SK-N-SH (cell line): ENCODE data around the gene APBA3. TPM values are rescaled to one million over a fixed set of nuclear protein-coding genes. Genes with fewer than 3 reads are reported as not detected.

Experiments
- CTCF ChIA-PET: fragments of 300-600, 350-600 bp; formaldehyde crosslinking; extraction: SDS; loops from one replicate; lab custom pipeline; 2021; lab: Yijun Ruan, JAX
- POLR2A ChIA-PET: fragments of 350-600 bp; sonication (Branson Sonifier 250); formaldehyde crosslinking; extraction: SDS; loops from one replicate; lab custom pipeline; 2020; ENCODE audit warnings: antibody characterized with exemption, inconsistent platforms; lab: Yijun Ruan, JAX
- DNase-seq: peaks from one replicate; pipeline ENCODE4 v3.0.0; 2012
- H2AFZ ChIP-seq: fragments of 200-600 bp; sonication (generic); 2 replicates; pipeline ENCODE4 v1.8.1; 2016; ENCODE audit warnings: antibody characterized with exemption, mild to moderate bottlenecking, low read depth
- H3F3A ChIP-seq: fragments of 200-600 bp; sonication (generic); replicated peaks from 2 replicates; pipeline ENCODE3; 2016; ENCODE audit warnings: antibody characterized with exemption, mild to moderate bottlenecking; ENCODE audit not compliant: insufficient read depth
- H3K27ac ChIP-seq, 2 experiments: fragments of 200-500 bp in 1 of 2; fragments of 200-600 bp in 1 of 2; sonication (Bioruptor generic) in 1 of 2; sonication (generic), shearing (Covaris generic) in 1 of 2; 2 replicates each; pipeline versions ENCODE4 v1.5.1 to v1.6.1; 2014 to 2016; ENCODE audit warnings: low read depth in 2 of 2, inconsistent platforms in 1 of 2, low read length in 1 of 2, mild to moderate bottlenecking in 1 of 2, mixed read lengths in 1 of 2
- H3K27me3 ChIP-seq: fragments of 200-600 bp; sonication (generic), shearing (Covaris generic); 2 replicates; pipeline ENCODE4 v1.6.1; 2016; ENCODE audit warnings: mixed run types; ENCODE audit not compliant: insufficient read depth
- H3K36me3 ChIP-seq, 2 experiments: fragments of 200-500 bp in 1 of 2; fragments of 200-600 bp in 1 of 2; sonication (Bioruptor generic) in 1 of 2; sonication (generic) in 1 of 2; replicated peaks in 1 of 2; 2 replicates each; pipeline versions ENCODE3 to v1.5.1; 2014 to 2016; ENCODE audit warnings: low read length in 1 of 2, mild to moderate bottlenecking in 1 of 2; ENCODE audit not compliant: insufficient read depth in 2 of 2, control insufficient read depth in 1 of 2
- H3K4me1 ChIP-seq, 2 experiments: fragments of 200-500 bp in 1 of 2; fragments of 200-600 bp in 1 of 2; sonication (Bioruptor generic) in 1 of 2; sonication (generic), shearing (Covaris generic) in 1 of 2; 2 replicates each; pipeline versions ENCODE4 v1.5.1 to v1.6.1; 2014 to 2016; ENCODE audit warnings: low read depth in 1 of 2, low read length in 1 of 2, mixed run types in 1 of 2; ENCODE audit not compliant: insufficient read depth in 2 of 2, control insufficient read depth in 1 of 2
- H3K4me2 ChIP-seq: fragments of 200-600 bp; sonication (generic), shearing (Covaris generic); 2 replicates; pipeline ENCODE4 v1.6.1; 2017; ENCODE audit warnings: mixed run types
- H3K4me3 ChIP-seq, 2 experiments: fragments of 200-500 bp in 1 of 2; fragments of 200-600 bp in 1 of 2; sonication (Bioruptor generic) in 1 of 2; sonication (generic), shearing (Covaris generic) in 1 of 2; 2 replicates each; pipeline versions ENCODE4 v1.5.1 to v1.8.1; 2014 to 2016; ENCODE audit warnings: low read depth in 2 of 2, inconsistent platforms in 1 of 2, low read length in 1 of 2, mild to moderate bottlenecking in 1 of 2, mixed read lengths in 1 of 2, moderate library complexity in 1 of 2
- H3K79me2 ChIP-seq: fragments of 200-600 bp; sonication (generic); 2 replicates; pipeline ENCODE4 v1.8.1; 2017; ENCODE audit warnings: mild to moderate bottlenecking; ENCODE audit not compliant: insufficient read depth
- H3K9ac ChIP-seq: fragments of 200-600 bp; sonication (generic); 2 replicates; pipeline ENCODE4 v1.6.1; 2017; ENCODE audit warnings: mixed run types
- H3K9me2 ChIP-seq: fragments of 200-600 bp; sonication (generic); 2 replicates; pipeline ENCODE4 v1.6.1; 2017; ENCODE audit warnings: mixed run types
- H3K9me3 ChIP-seq: fragments of 200-600 bp; sonication (generic); 2 replicates; pipeline ENCODE4 v1.6.1; 2017; ENCODE audit warnings: mixed run types, mild to moderate bottlenecking, moderate library complexity
- H4K20me1 ChIP-seq: fragments of 200-600 bp; sonication (generic); 2 replicates; pipeline ENCODE4 v1.6.1; 2017; ENCODE audit warnings: mild to moderate bottlenecking, mixed run types; ENCODE audit not compliant: insufficient read depth
- CHD2 ChIP-seq: fragments of 150-350 bp; IDR thresholded peaks from 2 replicates; pipeline ENCODE4 v1.6.1; 2018; ENCODE audit warnings: low read length; ENCODE audit not compliant: partially characterized antibody
- CTCF ChIP-seq: fragments of 200-600 bp; sonication (generic); IDR thresholded peaks from 2 replicates; pipeline ENCODE4 v1.6.1; 2017; ENCODE audit warnings: antibody characterized with exemption, mild to moderate bottlenecking, moderate library complexity
- EP300 ChIP-seq, 2 experiments: IDR thresholded peaks; 2 replicates each; pipeline versions ENCODE4 v1.4.0 to v1.6.1; 2012; ENCODE audit warnings: borderline replicate concordance in 1 of 2, low read depth in 1 of 2, low read length in 1 of 2
- EZH2phosphoT487 ChIP-seq: fragments of 200-600 bp; sonication (generic); IDR thresholded peaks from 2 replicates; pipeline ENCODE4 v1.6.1; 2017; ENCODE audit warnings: low read depth, mixed run types, mild to moderate bottlenecking, antibody characterized with exemption, moderate library complexity, borderline replicate concordance
- FOSL2 ChIP-seq: IDR thresholded peaks from 2 replicates; pipeline ENCODE4 v1.4.0; 2012; ENCODE audit warnings: low read depth, mild to moderate bottlenecking, moderate library complexity, borderline replicate concordance
- FOXJ3 ChIP-seq: sonication (generic); formaldehyde crosslinking; IDR thresholded peaks from 2 replicates; pipeline ENCODE4 v1.5.1; 2020; ENCODE audit warnings: mild to moderate bottlenecking, missing genetic modification reagents
- GABPA ChIP-seq: IDR thresholded peaks from 2 replicates; pipeline ENCODE4 v1.4.0; 2012; ENCODE audit warnings: low read depth, mild to moderate bottlenecking
- GATA2 ChIP-seq: sonication (generic); formaldehyde crosslinking; IDR thresholded peaks from 2 replicates; pipeline ENCODE4 v1.5.0; 2020; ENCODE audit warnings: mild to moderate bottlenecking, missing genetic modification reagents
- MEF2A ChIP-seq: IDR thresholded peaks from 2 replicates; pipeline ENCODE4 v1.4.0; 2012; ENCODE audit warnings: low read depth, borderline replicate concordance
- MXI1 ChIP-seq: IDR thresholded peaks from 2 replicates; pipeline ENCODE4 v1.6.1; 2012; ENCODE audit warnings: mild to moderate bottlenecking, low read depth, low read length, improper control_type of control experiment
- NFIC ChIP-seq: IDR thresholded peaks from 2 replicates; pipeline ENCODE4 v1.4.0; 2012; ENCODE audit warnings: borderline replicate concordance
- NRF1 ChIP-seq: IDR thresholded peaks from 2 replicates; pipeline ENCODE4 v1.6.1; 2012; ENCODE audit warnings: low read depth, mild to moderate bottlenecking, low read length
- RFX5 ChIP-seq: IDR thresholded peaks from 2 replicates; pipeline ENCODE4 v1.6.1; 2012; ENCODE audit warnings: mild to moderate bottlenecking, improper control_type of control experiment, low read length
- RXRA ChIP-seq: IDR thresholded peaks from 2 replicates; pipeline ENCODE4 v1.4.0; 2012; ENCODE audit warnings: low read depth, mild to moderate bottlenecking, borderline replicate concordance
- SIN3A ChIP-seq: IDR thresholded peaks from 2 replicates; pipeline ENCODE4 v1.6.1; 2012; ENCODE audit warnings: low read depth, mild to moderate bottlenecking, low read length, moderate library complexity, borderline replicate concordance
- SMC3 ChIP-seq: IDR thresholded peaks from 2 replicates; pipeline ENCODE4 v1.6.1; 2012; ENCODE audit warnings: low read depth, low read length, improper control_type of control experiment
- TEAD4 ChIP-seq: IDR thresholded peaks from 2 replicates; pipeline ENCODE4 v1.4.0; 2012; ENCODE audit warnings: mild to moderate bottlenecking, borderline replicate concordance; ENCODE audit not compliant: insufficient read depth
- YY1 ChIP-seq: IDR thresholded peaks from 2 replicates; pipeline ENCODE4 v1.4.0; 2012; ENCODE audit warnings: low read depth, mild to moderate bottlenecking
- WGBS: methylation state at CpG from one replicate; pipeline ENCODE4 v1.1.6; 2017; ENCODE audit warnings: low lambda C conversion rate; 5-methylcytosine and 5-hydroxymethylcytosine counted together
- polyA plus RNA-seq, 3 experiments: library from polyadenylated mRNA; depleted of rRNA; stranded (reverse); fragments of >200 nt; gene quantifications; 2 replicates each; pipeline ENCODE4 v1.2.3, GENCODE V29; 2012

The APBA3 gene
- polyA plus RNA-seq, 1 of the 3 experiments (the other 2 are of a cell fraction): 10.6 TPM

GRCh38 chr19:3778899-3779723, 17.6 kb upstream of the APBA3 start:
- TF ChIP-seq MEF2A (no peak), TEAD4 (no peak), GABPA (no peak), EP300 (IDR thresholded peaks at IDR 0.05; ENCODE audit: borderline replicate concordance in 1 of 2, low read depth in 1 of 2, low read length in 1 of 2) (no peak), RXRA (no peak), CHD2 (no peak), FOSL2 (no peak), YY1 (no peak), GATA2 (CRISPR knock-in tag) (no peak), FOXJ3 (CRISPR knock-in tag) (no peak), NFIC (no peak), MXI1 (no peak), CTCF (no peak), SIN3A (no peak), RFX5 (no peak), NRF1 (no peak), SMC3 (no peak), EZH2phosphoT487 (no peak)
- Histone ChIP-seq H3K9ac (no peak overlapping the region), H3K9me2 (no peaks in the 10 kb centered on the region), H3K4me1 (no peaks in the 10 kb centered on the region; a peak in 1 of 4 replicates), H3F3A (no peaks in the 10 kb centered on the region), H3K4me3 (no peak overlapping the region), H3K9me3 (peaks cover 9% of the 10 kb centered on the region), H3K27ac (no peak overlapping the region), H2AFZ (no peak overlapping the region), H3K36me3 (no peaks in the 10 kb centered on the region), H3K4me2 (no peak overlapping the region), H3K79me2 (no peaks in the 10 kb centered on the region), H4K20me1 (no peaks in the 10 kb centered on the region), H3K27me3 (peaks cover 30% of the 10 kb centered on the region)
- ChIA-PET POLR2A (interaction anchor here (1.1 kb wide), 1 partner anchor 15 kb away, joined by 8 read pairs; no protein-coding TSS in a partner anchor), CTCF (interaction anchor here (1.3 to 2.9 kb wide), 3 partner anchors 9 to 43 kb away, joined by 3 to 10 read pairs (median 8); partner anchors contain the start of genes APBA3 and MRPL54)
- 8% methylated on average over 16 of the region's 44 CpGs for WGBS
- DNase-seq: no peak
